ENCODE measurements around the gene RPS18.
A peak's percentile ranks its signal among the peaks of the same experiment; 100 is the strongest.
"Not testable (repeated sequence)": the region's sequence is repeated elsewhere in the genome, so short reads cannot be mapped to it uniquely, and the experiment has no call there.

RPS18 gene

GRCh38 chr6:33271468-33272274, at the start of gene RPS18, which contains the start of gene VPS52:
Gene RPS18 (plus strand): TSS chr6:33272075. CDS start chr6:33272120, 45 bp downstream.
Gene VPS52 (minus strand): TSS chr6:33271876. CDS start chr6:33271675, 201 bp downstream.
- peak; percentile 95 for DNase-seq

DNA sequence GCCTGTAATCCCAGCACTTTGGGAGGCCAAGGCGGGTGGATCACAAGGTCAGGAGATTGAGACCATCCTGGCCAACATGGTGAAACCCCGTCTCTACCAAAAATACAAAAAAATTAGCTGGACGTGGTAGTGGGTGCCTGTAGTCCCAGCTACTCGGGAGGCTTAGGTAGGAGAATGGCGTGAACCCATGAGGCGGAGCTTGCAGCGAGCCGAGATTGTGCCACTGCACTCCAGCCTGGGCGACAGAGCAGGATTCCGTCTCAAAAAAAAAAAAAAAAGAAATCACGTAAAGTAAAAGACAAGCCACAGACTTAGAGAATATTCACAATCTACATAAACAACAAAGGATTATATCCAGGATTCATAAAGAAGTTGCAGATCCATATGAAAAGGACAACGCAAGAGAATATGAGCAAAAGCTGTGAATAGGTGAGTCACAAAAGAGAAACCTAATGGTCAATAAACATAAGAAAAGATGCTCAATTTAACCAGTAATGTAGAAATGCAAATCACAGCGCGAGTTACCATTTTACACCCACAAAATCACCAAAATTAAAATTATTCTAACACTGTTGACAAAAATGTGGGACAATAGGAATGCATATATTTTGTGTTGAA, 45.3 kb upstream of the RPS18 start:
- DNase-seq: peak; percentile 2

DNA sequence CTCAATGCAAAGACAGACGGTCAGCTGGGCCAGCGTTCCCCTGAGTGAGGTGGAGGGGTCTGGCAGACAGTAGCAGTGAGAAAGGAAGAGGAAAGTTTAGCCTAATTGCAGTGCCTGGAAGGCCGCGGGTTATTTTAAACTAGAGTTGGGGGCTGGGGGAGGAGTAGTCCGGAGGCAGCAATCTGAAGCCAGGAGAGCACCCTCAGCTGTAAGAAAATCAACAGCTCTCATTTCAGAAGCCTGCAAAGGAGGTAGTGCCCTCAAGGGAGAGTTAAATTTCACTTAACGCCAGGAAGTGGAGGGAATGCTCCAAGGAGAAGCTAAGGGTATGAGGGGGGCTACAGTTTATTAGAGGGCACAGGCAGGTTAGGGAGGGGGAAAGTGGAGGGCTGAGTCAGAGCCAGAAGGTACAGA, 36.6 kb upstream of the RPS18 start:
- DNase-seq: no peak

DNA sequence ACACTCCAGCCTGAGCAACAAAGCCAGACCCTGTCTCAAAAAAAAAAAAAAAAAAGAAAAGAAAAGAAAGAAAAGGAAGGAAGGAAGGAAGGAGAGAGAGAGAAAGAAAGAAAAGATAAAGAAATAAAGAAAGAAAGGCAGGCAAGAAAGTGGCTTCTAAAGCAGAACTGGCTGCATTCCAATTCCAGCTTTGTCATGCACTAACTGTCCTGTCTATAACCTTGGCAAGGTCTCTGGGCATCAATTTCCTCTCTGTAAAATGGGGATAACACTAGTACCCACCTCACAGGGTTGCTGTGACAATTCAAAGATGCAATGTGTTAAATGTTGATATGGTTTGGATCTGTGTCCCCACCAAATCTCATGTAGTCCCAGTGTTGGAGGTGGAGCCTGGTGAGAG, 35.5 kb upstream of the RPS18 start:
- DNase-seq: no peak

DNA sequence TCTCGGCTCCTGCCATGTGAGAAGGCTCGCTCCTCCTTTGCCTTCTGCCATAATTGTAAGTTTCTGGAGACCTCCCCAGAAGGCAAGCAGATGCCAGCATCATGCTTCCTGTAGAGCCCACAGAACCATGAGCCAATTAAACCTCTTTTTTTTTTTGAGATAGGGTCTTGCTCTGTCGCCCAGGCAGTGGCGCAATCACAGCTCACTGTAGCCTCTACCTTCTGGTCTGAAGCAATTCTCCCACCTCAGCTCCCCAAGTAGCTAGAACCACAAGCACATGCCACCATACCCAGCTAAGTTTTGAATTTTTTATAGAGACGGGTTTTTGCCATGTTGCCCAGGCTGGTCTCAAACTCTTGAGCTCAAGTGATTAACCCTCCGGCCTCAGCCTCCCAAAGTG, 35.0 kb upstream of the RPS18 start:
- no peak for DNase-seq

- no peak for DNase-seq
Observed at GRCh38 chr6:33237741-33238140, 34.1 kb upstream of the RPS18 start.

DNA sequence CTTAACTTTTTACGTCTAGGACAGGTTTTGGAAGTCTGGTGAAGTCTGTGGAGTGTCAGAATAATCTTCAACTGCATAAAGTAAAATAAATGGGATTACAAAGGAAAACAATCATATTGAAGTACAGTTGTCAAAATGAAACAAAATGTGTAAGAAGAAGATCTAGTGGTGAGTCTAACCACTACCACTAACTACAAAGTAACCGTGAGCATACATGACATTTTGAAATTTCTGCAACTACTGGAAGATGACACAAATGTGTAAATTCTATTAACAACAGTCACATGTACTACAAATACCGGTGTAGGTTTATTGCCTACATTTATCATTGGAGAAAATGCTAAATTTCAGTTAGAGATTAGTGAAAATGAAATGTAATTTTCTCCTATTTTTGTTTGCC, 29.9 kb upstream of the RPS18 start:
- DNase-seq: no peak

DNA sequence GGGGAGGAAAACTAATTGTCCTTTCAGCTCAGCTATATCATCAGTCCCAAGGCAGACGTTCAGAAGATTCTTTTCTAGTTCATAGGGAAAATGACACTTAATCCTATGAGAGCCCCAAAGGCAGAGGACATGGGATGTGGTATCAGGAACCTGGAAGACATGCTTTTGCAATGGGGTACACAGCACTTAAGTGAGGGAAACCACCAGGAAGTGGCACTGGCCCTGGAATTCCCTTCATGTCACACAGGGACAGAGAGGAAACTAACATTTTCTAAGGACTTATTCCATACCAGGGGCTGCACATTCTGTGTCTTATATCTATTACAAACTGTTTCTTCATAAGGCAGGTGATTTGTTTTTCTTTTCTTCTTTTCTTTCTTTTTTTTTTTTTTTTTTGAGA, 28.4 kb upstream of the RPS18 start:
- DNase-seq: peak; percentile 31

DNA sequence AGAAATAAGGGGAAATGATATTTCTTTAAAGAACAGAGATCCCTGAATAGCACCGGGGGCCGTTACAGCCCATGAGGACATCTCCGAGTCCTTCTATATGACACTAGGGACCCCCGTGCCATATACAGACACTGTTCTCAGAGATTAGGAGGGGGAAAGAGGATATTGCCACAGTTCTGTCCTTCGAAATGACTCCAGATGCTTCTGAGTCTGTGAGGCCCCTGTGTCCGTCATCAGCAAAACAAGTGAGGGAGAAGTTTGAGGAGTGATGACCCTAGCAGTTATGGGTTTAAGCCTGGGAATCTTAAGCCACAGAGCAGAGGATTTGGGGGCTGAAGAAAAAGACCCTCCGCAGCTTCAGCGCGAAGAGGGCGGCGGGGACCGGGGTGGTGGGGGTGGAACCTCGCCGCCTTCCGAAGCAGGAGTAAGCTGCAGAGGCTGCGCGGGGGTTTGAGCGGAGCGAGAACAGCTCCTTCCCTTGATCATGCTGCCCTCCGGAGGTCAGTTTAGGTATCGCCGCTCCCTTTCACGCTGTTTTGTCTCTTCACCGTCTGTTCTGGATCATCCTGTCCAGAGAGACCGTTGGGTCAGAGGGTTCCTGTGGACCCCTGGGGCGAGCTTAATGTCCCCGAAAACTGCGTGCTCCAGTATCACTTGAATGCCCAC, 23.8 kb upstream of the RPS18 start:
- peak; percentile 96 for DNase-seq

DNA sequence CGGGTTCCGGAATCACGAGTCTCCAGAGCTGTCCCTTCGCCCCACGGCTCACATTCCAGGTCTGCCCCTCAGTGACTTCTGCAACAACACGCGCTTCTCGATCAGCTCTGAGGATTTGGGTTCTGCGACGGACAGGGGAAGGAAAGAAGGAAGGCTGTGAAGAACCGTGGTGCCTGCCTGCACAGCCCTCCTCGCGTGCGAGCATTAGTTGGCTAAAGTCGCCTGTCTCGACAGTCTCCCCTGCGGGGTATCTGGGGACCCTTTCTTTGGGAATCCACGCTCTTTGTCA, 23.3 kb upstream of the RPS18 start:
- DNase-seq: no peak

DNA sequence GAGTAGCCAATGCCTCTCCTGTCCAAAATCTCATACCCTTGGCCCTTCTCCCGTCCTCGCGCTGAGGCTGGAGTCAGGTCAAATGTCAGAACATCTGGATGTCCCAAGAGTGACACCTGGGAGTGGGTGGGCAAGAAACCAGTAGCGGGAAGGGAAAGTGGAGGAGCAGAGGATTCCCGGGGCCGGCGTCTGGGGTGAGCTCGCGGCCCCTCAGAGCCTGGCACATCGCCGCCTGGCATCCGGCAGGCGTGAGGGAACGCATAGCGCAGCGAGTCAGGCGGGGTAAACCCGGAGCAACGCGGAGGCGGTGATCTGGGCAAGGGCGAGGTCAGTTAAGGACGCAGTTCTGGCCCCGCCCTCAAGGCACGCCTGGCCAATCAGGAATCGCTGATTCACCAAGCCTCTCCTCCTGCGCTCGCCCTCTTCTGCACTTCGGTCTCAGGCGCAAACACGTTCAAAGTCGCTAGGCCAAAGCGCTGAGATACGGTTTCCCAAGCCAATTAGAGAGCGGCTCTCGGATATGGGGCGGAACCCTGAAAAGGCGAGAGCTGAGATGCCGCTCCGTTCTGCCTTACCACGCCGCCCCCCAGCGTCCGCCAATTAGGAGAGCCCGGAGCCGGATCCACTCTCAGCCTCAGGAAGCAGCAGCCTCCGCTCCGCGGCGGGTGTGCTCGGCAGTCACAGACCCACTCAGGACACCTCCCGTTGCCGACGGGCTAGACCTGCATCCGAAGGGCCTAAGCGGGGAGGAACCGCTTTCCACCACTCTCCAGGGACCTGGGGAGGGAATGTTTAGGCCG, 22.7 kb upstream of the RPS18 start:
- DNase-seq: peak; percentile 98

DNA sequence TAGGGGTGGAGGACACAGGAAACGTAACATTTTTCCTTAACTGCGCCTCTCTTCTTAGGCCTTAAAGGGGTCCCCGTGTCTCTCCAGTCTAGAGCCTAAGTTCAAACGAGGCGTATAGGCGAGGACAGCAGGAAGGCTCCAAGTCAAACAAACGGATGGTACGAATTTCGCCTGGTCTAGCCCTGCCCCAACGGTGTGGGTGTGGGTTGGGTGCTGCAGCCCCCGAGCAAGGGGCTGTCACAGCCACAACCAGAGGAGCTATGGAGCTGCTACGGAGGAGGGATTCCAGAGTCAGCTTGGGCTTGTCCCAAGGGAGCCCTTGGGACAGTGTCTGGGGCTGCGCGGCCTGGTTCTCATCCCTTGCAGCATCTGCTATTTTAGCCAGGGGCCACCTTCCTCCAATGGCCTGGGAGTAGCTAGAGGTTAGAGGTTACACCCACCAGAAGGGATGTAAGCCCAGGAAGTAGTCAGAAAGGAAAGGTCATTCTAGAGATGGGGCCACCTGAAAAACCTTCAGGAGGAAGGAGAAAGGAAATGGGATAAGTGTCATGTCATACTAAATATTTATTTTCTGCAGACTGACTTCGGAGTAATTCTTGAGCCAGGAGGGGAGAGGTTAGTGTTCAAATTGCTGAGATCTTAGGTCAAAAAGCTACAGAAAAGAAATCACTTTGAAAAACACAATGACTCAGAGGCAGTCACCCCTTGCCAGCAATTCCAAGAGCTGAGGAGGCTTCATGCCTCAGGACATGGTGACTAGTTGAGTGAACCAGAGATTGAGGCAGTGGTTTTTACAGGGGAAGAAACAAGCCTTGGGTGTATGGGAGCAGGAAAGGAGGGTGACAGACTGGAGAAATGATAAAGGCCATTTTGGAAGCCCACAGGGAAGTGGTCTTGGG, 21.9 kb upstream of the RPS18 start:
- peak; percentile 31 for DNase-seq

GRCh38 chr6:33250731-33251130, 21.1 kb upstream of the RPS18 start:
- peak; percentile 53 for DNase-seq

- peak; percentile 19 for DNase-seq
Observed at GRCh38 chr6:33251395-33252012, 20.4 kb upstream of the RPS18 start.

DNA sequence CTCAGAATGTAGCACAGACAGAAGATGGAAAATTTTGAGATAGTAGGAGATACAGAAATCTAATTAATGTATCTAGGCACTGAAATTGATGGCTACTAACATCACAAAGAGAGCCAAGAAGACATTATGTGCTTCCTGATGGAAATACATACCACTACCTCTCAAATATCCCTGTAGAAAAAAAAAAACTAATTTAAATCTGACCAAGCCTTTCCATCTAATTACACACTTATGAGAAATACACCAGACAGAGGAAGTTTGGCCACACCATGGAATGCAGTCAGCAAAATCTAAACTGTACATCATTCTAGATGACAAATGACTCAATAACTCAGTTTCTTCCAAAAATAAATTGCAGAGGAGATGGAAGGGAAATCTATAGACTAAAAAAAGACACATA, 19.1 kb upstream of the RPS18 start:
- no peak for DNase-seq

GRCh38 chr6:33254591-33254990, 17.3 kb upstream of the RPS18 start:
- peak; percentile 30 for DNase-seq

DNA sequence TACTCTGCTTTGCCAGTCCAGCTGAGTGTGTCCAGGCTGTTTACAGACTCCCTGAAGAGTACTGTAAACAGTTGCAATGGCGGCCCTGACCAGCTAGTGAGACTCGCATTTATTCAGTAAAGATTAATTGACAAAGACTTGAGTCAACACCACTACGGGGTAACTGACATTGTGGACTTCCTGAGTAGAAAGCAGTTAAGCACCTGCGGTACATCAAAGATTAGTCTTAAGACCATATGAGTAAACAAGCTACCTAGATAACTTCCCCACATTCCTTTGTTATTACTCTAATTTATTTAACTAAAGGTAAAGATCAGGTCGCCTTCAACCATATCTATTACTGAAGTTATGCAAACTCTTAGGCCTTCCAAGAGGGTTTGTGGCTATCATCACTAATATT, 12.8 kb upstream of the RPS18 start:
- DNase-seq: no peak

GRCh38 chr6:33262490-33262889, 9.4 kb upstream of the RPS18 start:
- DNase-seq: not testable (repeated sequence)

- no peak for DNase-seq
Observed at GRCh38 chr6:33264015-33264414, 7.9 kb upstream of the RPS18 start.

DNA sequence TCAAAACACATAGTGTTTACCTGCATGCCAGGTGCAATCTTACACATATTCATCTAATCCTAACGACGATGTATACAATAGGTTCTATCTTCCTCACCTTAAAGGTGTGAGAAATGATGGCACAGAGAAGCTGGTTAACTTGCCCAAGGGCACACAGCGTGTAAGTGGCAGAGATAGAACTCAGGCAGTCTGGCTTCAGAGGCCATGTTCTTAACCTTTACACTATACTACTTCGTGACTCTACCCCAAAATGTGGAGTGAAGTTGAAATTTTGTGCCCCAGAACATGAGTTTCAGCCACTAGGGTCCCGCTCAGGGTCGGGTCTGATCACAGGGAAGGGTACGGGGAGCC, 783 bp upstream of the RPS18 start:
- no peak for DNase-seq

- DNase-seq: no peak
Observed at GRCh38 chr6:33272275-33273128, 627 bp downstream of the RPS18 start.

Data from activated effector memory CD4-positive, alpha-beta T cell treated with anti-CD3 and anti-CD28 coated beads, Interleukin-2, amount 50 U/mL, for 16 hours (primary cell).